AG09319 (cell line): ENCODE data around the gene TMTC3.

Experiments
- DNase-seq: peaks from one replicate; pipeline ENCODE4 v3.0.0-alpha.2; 2010; ENCODE audit warnings: low read depth; ENCODE audit errors: extremely low read depth
- TF ChIP-seq, protein P1 (sequence below): IDR thresholded peaks from 2 replicates; pipeline ENCODE4 v1.5.1; 2011; ENCODE audit warnings: low read depth, mild to moderate bottlenecking, inconsistent platforms, low read length, moderate library complexity

Gene TMTC3

DNA sequence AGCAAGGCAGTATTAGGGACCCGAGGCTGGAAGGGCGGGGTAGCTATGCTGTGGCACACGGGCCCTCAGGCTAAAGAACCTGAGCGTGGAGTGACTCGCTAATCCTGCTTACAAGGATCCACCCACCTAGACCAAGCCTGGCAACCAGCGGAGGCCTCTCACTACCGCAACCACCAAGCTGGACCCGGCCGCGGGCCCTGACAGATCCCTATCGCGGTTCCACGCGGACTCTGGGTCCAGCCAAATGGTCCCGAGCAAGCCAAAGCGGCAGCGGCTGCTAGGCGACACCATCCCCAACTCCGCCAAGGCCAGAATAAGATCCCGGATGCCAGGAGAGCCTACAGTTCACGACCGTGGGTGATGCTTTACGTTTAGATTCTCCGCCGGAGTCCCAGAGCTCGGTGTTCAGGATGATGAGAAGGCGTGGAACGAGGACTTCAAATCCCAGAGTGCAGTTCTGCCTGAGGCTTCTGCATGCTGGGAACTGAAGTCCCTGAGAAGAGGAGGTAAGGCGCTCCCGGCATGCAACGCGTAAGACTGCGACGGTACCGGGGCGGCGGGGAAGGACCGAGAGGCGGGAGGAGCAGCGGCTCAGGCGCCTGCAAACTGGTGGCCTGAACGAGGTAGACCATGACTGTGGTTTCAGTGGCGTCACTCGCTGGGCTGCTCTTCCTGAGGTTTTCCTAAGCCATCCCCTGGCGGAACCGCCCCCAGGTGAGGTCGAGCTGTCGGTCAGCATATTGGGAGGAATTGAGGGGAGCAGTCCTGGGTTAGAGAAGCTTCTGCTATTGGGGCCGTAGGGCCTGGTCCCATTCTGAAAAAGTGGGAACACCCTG lies at the start of gene TMTC3, which contains the start of gene CEP290:
TSS of gene TMTC3 (plus strand) at position 534 of the 836 bp plus-strand sequence. CDS start 6,009 bp downstream, outside the sequence.
TSS of gene CEP290 (minus strand) at position 315 of the 836 bp plus-strand sequence. CDS start 781 bp downstream, outside the sequence.
- TF ChIP-seq, protein P1, sequence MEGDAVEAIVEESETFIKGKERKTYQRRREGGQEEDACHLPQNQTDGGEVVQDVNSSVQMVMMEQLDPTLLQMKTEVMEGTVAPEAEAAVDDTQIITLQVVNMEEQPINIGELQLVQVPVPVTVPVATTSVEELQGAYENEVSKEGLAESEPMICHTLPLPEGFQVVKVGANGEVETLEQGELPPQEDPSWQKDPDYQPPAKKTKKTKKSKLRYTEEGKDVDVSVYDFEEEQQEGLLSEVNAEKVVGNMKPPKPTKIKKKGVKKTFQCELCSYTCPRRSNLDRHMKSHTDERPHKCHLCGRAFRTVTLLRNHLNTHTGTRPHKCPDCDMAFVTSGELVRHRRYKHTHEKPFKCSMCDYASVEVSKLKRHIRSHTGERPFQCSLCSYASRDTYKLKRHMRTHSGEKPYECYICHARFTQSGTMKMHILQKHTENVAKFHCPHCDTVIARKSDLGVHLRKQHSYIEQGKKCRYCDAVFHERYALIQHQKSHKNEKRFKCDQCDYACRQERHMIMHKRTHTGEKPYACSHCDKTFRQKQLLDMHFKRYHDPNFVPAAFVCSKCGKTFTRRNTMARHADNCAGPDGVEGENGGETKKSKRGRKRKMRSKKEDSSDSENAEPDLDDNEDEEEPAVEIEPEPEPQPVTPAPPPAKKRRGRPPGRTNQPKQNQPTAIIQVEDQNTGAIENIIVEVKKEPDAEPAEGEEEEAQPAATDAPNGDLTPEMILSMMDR = no peak
- DNase-seq = peak; percentile 97

- TF ChIP-seq, protein P1 = no peak
- DNase-seq = no peak
Observed at GRCh38 chr12:88092771-88093170, 49.3 kb upstream of the TMTC3 start.

GRCh38 chr12:88093573-88093972 lies 48.5 kb upstream of the TMTC3 start:
- TF ChIP-seq, protein P1 = no peak
- DNase-seq = no peak

DNA sequence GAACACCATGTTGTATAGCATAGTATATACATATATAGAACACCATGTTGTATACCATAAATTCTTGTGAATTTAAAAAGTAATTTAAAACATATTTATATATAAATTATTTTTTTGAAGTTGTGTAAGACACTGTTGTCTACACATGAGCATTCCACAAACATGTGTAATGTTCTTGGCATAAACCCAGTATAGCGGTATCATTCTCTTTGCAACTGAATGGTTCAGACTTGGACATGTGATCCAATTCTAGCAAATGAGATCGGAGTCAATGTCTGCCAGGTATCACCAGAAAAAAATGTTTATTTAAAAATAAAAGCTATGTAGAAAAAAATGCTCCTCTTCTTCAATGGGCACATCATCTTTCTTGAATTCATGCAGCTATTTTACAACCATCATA lies 34.1 kb upstream of the TMTC3 start:
- TF ChIP-seq, protein P1 = no peak
- DNase-seq = no peak

- TF ChIP-seq, protein P1 = peak; percentile 19
Observed at GRCh38 chr12:88111074-88111652, 30.9 kb upstream of the TMTC3 start.

GRCh38 chr12:88113871-88114270 lies 28.2 kb upstream of the TMTC3 start:
- TF ChIP-seq, protein P1 = no peak
- DNase-seq = no peak

More at GRCh38 chr12:88111074-88111652, 30.9 kb upstream of the TMTC3 start:
- peak; percentile 30 for DNase-seq

GRCh38 chr12:88122666-88123065 lies 19.4 kb upstream of the TMTC3 start:
- DNase-seq = no peak
- TF ChIP-seq, protein P1 = no peak
